Smooth muscle cell (in vitro differentiated cells): ENCODE measurements around the gene USH1C. TPM values are rescaled to one million over a fixed set of nuclear protein-coding genes. Genes with fewer than 3 reads are reported as not detected.

Experiments
- DNase-seq: peaks from one replicate; lab custom pipeline; 2025; ENCODE audit not compliant: unreplicated experiment; lab: John Stamatoyannopoulos, UW
- H2AFZ ChIP-seq: fragments of 200-600 bp; sonication (generic); 2 replicates; pipeline ENCODE4 v1.6.0; 2016; ENCODE audit warnings: antibody characterized with exemption, low read depth, mild to moderate bottlenecking
- H3F3A ChIP-seq: fragments of 200-600 bp; sonication (generic); 2 replicates; pipeline ENCODE4 v1.6.0; 2017; ENCODE audit warnings: antibody characterized with exemption, low read depth
- H3K27ac ChIP-seq: fragments of 200-600 bp; sonication (generic); 2 replicates; pipeline ENCODE4 v1.5.1; 2016; ENCODE audit warnings: low read depth, mild to moderate bottlenecking
- H3K27me3 ChIP-seq: fragments of 200-600 bp; sonication (generic); 2 replicates; pipeline ENCODE4 v1.6.1; 2016; ENCODE audit warnings: low read depth, mild to moderate bottlenecking
- H3K36me3 ChIP-seq: fragments of 200-600 bp; sonication (generic); 2 replicates; pipeline ENCODE4 v1.5.1; 2016; ENCODE audit warnings: low read depth
- H3K4me1 ChIP-seq: fragments of 200-600 bp; sonication (generic); 2 replicates; pipeline ENCODE4 v1.5.1; 2016; ENCODE audit warnings: low read depth
- H3K4me2 ChIP-seq: fragments of 200-600 bp; sonication (generic); 2 replicates; pipeline ENCODE4 v1.6.0; 2016; ENCODE audit warnings: mild to moderate bottlenecking
- H3K4me3 ChIP-seq: fragments of 200-600 bp; sonication (generic); 2 replicates; pipeline ENCODE4 v1.5.1; 2016; ENCODE audit warnings: mild to moderate bottlenecking
- H3K79me2 ChIP-seq: fragments of 200-600 bp; sonication (generic); 2 replicates; pipeline ENCODE4 v1.6.0; 2016; ENCODE audit warnings: low read depth, mild to moderate bottlenecking
- H3K9ac ChIP-seq: fragments of 200-600 bp; sonication (generic); 2 replicates; pipeline ENCODE4 v1.6.0; 2016; ENCODE audit warnings: low read depth
- H3K9me3 ChIP-seq: fragments of 200-600 bp; sonication (generic); replicated peaks from 2 replicates; pipeline ENCODE4 v1.5.1; 2016; ENCODE audit warnings: low read depth
- H4K20me1 ChIP-seq: fragments of 200-600 bp; sonication (generic); 2 replicates; pipeline ENCODE4 v1.6.0; 2016; ENCODE audit warnings: low read depth
- WGBS: methylation state at CpG from one replicate; pipeline ENCODE4 v1.1.7; 2016; ENCODE audit warnings: low lambda C conversion rate; 5-methylcytosine and 5-hydroxymethylcytosine counted together
- polyA plus RNA-seq: library from polyadenylated mRNA; unstranded; fragments of >200 nt; fragmentation: Nextera tagmentation; extraction: Ambion mirVana; gene quantifications from 2 replicates; pipeline ENCODE4 v1.2.1, GENCODE V29; 2016
- total RNA-seq: library from RNA; depleted of rRNA; stranded (reverse); fragments of >200 nt; gene quantifications from 2 replicates; pipeline ENCODE4 v1.2.3, GENCODE V29; 2014
- TF ChIP-seq, protein P1 (sequence below): fragments of 200-600 bp; sonication (generic); IDR thresholded peaks from 2 replicates; pipeline ENCODE4 v1.5.1; 2017; ENCODE audit warnings: borderline replicate concordance, mild to moderate bottlenecking, antibody characterized with exemption; ENCODE audit not compliant: insufficient read depth, poor library complexity, severe bottlenecking

USH1C gene
- total and polyA plus RNA-seq, 2 experiments from 2014 or later: not detected

DNA sequence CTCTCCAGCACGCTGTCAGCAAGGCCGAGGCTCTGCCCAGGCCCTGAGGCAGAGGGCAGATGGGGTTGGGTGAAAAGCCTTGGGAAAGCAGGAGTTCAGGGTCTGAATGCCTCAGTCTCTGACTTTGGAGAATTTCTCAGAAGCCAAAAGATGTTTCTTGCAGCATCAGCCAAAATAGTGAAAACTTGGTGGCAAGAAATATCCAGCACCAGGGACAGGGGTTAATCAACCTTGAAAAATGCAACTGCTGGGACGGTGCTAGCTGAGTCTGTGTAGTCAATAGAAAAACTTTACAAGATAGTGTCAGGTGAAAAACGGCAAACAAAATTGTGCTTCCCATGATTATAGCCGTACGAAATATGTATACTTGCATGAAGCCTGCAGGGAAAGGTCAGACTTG, 66.1 kb downstream of the USH1C start:
- peaks cover 80% of the 10 kb centered on the region for H3K27me3 ChIP-seq
- H3K36me3 ChIP-seq: no peaks in the 10 kb centered on the region
- H3K79me2 ChIP-seq: no peaks in the 10 kb centered on the region
- DNase-seq: no peak
- no peak overlapping the region for H3K9ac ChIP-seq
- TF ChIP-seq, protein P1, sequence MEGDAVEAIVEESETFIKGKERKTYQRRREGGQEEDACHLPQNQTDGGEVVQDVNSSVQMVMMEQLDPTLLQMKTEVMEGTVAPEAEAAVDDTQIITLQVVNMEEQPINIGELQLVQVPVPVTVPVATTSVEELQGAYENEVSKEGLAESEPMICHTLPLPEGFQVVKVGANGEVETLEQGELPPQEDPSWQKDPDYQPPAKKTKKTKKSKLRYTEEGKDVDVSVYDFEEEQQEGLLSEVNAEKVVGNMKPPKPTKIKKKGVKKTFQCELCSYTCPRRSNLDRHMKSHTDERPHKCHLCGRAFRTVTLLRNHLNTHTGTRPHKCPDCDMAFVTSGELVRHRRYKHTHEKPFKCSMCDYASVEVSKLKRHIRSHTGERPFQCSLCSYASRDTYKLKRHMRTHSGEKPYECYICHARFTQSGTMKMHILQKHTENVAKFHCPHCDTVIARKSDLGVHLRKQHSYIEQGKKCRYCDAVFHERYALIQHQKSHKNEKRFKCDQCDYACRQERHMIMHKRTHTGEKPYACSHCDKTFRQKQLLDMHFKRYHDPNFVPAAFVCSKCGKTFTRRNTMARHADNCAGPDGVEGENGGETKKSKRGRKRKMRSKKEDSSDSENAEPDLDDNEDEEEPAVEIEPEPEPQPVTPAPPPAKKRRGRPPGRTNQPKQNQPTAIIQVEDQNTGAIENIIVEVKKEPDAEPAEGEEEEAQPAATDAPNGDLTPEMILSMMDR: no peak
- no peaks in the 10 kb centered on the region for H4K20me1 ChIP-seq
- H3K27ac ChIP-seq: no peak overlapping the region
- no peak overlapping the region for H3K4me3 ChIP-seq
- no peaks in the 10 kb centered on the region for H3K9me3 ChIP-seq
- 53% methylated on average over 6 of the region's 6 CpGs for WGBS
- no peak overlapping the region for H2AFZ ChIP-seq
- H3F3A ChIP-seq: no peaks in the 10 kb centered on the region
- H3K4me1 ChIP-seq: peaks cover 7% of the 10 kb centered on the region
- H3K4me2 ChIP-seq: no peak overlapping the region

DNA sequence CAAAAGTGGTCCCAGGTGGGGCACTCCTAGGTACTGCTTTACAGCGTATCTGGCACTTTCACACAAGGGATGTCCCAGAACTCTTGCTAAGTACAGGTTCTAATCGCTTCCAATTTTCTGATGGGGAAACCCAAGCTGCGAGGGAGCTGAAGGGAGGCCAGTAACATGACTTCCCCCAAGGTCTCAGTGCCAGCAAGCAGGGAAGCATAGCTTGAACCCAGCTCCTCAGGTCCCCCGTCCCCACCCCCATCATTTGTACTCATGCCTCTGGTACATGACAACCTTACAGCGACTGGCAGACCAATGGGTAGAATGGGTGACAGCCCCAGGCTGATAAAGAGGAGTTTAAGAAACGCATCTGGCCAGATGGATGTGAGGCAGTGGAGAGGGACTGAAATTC, 66.9 kb downstream of the USH1C start:
- no peaks in the 10 kb centered on the region for H3K79me2 ChIP-seq
- H3K27me3 ChIP-seq: peaks cover 87% of the 10 kb centered on the region

DNA sequence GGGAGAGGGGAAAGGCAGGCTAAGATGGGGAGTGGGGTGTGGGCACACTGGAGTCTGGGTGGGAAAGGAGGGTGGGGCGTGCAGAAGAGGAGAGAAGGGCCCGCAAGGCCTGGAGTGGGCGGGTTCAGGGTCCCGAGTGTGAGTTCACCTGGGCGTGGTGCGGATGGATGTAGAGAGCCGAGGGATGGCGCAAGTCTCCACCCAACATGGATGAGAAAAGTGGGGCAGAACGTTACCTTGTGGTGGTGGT, 67.2 kb downstream of the USH1C start:
- H3K36me3 ChIP-seq: no peaks in the 10 kb centered on the region
- DNase-seq: no peak
- no peak overlapping the region for H3K27ac ChIP-seq
- H3F3A ChIP-seq: no peaks in the 10 kb centered on the region
- H4K20me1 ChIP-seq: no peaks in the 10 kb centered on the region
- no peak overlapping the region for H3K9ac ChIP-seq
- H2AFZ ChIP-seq: no peak overlapping the region
- peaks cover 9% of the 10 kb centered on the region for H3K4me1 ChIP-seq
- no peak overlapping the region for H3K4me2 ChIP-seq
- no peak overlapping the region for H3K4me3 ChIP-seq
- TF ChIP-seq, protein P1: no peak
- 6% methylated on average over 9 of the region's 9 CpGs for WGBS
- no peaks in the 10 kb centered on the region for H3K9me3 ChIP-seq
- H3K27me3 ChIP-seq: peaks cover 90% of the 10 kb centered on the region
- H3K79me2 ChIP-seq: no peaks in the 10 kb centered on the region

More for the DNA sequence above, 66.9 kb downstream of the USH1C start:
- no peaks in the 10 kb centered on the region for H3K9me3 ChIP-seq
- H3K36me3 ChIP-seq: no peaks in the 10 kb centered on the region
- H3K9ac ChIP-seq: no peak overlapping the region
- DNase-seq: no peak
- H3F3A ChIP-seq: no peaks in the 10 kb centered on the region
- no peak overlapping the region for H3K4me3 ChIP-seq
- WGBS: 57% methylated on average over 6 of the region's 6 CpGs
- H4K20me1 ChIP-seq: no peaks in the 10 kb centered on the region
- H2AFZ ChIP-seq: no peak overlapping the region
- H3K27ac ChIP-seq: no peak overlapping the region
- H3K4me1 ChIP-seq: peaks cover 9% of the 10 kb centered on the region
- H3K4me2 ChIP-seq: no peak overlapping the region
- TF ChIP-seq, protein P1: no peak

DNA sequence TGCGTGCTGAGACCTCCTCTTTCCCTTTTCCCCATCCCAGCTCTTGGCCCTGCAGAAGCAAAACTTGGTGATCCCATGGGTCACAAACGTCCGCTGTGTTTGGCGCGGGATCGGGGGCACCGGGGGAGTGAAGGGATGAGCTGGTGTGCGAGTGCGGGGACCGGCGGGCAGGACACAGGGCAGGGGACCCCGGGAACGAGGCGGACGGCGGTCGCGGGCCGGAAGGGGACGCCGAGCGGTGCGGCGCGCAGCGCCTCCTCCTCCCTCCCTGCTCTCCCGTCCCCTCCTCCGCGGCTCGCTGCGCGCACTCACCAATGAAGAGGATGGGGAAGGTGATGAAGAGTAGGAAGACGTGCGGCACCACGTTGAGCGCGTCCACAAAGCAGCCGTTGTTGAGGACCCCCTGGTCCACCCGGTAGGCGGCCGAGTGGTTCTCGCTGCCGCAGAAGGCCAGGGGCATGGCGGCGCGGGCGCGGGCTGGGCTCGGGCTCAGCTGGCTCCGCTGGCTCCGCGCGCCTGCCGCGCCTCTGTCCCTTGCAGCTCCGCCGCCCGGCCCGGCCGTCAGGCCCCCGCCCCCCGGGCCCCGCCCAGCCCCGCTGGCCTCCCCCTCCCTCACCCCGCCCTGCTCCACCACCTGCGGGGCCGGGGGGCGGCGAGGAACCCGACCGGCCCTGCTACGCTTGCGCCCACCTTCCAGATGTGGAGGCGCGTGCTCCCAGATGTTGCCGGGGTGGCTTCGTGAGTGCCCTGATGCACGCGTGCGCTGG, 67.7 kb downstream of the USH1C start, which contains the start of gene ABCC8:
ABCC8 (minus strand) TSS at position 529 of the 767 bp plus-strand sequence; CDS start at position 460, 69 bp downstream.
- H2AFZ ChIP-seq: no peak within 1 kb of the TSS
- DNase-seq: no peak
- no peak within 1 kb of the TSS for H3K9ac ChIP-seq
- peak within 1 kb of the TSS; percentile 68 for H3K4me2 ChIP-seq
- peak within 1 kb of the TSS; percentile 34 for H3K4me3 ChIP-seq
- H3F3A ChIP-seq: no peaks in the 10 kb centered on the region
- H3K4me1 ChIP-seq: peaks cover 9% of the 10 kb centered on the region
- TF ChIP-seq, protein P1: no peak
- H3K27ac ChIP-seq: no peak within 1 kb of the TSS
- 4% methylated on average over 59 of the region's 80 CpGs for WGBS
- no peaks in the 10 kb centered on the region for H3K36me3 ChIP-seq
- H3K9me3 ChIP-seq: no peaks in the 10 kb centered on the region
- no peaks in the 10 kb centered on the region for H4K20me1 ChIP-seq
- H3K27me3 ChIP-seq: peaks cover 92% of the 10 kb centered on the region
- no peaks in the 10 kb centered on the region for H3K79me2 ChIP-seq
